ENCODE measurements around the gene USH1G.

DNA sequence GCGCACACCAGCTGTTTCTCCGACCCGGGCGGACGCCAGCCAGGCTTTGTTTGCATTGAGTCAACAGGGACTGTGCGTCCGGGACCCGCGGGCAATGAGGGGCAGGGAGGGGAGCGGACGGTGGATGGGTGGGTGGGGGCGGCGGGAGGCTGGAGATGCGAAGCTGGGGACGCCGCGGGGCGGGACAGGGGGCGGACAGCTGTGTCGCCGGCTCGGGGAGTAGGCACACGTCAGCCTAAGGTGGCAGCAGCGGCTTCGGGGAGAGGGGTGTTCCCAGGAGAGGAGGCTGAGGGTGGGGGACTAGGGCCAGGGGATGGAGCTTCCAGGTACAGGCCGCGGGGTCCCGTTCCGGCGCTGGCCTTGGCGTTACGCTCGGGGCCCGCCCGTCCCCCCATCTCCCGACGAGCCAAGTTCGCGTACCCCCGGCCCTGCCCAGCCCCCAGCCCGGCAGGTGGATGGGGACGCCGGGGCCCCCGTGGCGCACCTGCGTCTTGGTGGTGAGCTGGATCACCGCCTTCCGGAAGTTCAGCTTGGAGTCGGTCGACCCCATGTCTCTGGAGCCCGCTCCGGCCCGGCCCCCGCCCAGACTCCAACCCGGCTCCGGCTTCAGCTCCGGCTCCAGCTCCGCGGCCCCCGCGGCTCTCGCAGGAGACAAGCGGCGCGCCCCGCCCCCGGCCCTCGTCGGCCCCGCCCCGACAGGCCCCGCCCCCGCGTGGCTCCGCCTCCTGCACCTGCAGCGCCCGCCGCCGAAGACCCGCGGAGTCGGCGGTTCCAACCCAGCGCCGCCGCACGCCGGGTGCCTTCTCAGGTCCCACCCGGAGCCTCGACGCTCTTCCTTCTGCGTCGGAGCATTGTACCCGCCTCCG is 49.3 kb upstream of the USH1G start, which contains the start of gene HID1:
- TF ChIP-seq, protein P1, sequence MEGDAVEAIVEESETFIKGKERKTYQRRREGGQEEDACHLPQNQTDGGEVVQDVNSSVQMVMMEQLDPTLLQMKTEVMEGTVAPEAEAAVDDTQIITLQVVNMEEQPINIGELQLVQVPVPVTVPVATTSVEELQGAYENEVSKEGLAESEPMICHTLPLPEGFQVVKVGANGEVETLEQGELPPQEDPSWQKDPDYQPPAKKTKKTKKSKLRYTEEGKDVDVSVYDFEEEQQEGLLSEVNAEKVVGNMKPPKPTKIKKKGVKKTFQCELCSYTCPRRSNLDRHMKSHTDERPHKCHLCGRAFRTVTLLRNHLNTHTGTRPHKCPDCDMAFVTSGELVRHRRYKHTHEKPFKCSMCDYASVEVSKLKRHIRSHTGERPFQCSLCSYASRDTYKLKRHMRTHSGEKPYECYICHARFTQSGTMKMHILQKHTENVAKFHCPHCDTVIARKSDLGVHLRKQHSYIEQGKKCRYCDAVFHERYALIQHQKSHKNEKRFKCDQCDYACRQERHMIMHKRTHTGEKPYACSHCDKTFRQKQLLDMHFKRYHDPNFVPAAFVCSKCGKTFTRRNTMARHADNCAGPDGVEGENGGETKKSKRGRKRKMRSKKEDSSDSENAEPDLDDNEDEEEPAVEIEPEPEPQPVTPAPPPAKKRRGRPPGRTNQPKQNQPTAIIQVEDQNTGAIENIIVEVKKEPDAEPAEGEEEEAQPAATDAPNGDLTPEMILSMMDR (IDR thresholded peaks at IDR 0.05; ENCODE audit: insufficient read depth, low read length), result no peak
- TF ChIP-seq POLR2AphosphoS5 (IDR thresholded peaks at IDR 0.05; ENCODE audit: low read depth) (no peak), REST (IDR thresholded peaks at IDR 0.05; ENCODE audit: insufficient replicate concordance, low read depth) (no peak), SPI1 (IDR thresholded peaks at IDR 0.05; ENCODE audit: borderline replicate concordance, low read depth) (no peak)
